Epidermal melanocyte (primary cell): ENCODE data around the gene CAPZB.

ENCODE experiments used
- DNase-seq: peaks from one replicate; pipeline ENCODE4 v3.0.0; 2011; ENCODE audit warnings: low spot score; ENCODE audit not compliant: insufficient read length

The CAPZB gene

DNA sequence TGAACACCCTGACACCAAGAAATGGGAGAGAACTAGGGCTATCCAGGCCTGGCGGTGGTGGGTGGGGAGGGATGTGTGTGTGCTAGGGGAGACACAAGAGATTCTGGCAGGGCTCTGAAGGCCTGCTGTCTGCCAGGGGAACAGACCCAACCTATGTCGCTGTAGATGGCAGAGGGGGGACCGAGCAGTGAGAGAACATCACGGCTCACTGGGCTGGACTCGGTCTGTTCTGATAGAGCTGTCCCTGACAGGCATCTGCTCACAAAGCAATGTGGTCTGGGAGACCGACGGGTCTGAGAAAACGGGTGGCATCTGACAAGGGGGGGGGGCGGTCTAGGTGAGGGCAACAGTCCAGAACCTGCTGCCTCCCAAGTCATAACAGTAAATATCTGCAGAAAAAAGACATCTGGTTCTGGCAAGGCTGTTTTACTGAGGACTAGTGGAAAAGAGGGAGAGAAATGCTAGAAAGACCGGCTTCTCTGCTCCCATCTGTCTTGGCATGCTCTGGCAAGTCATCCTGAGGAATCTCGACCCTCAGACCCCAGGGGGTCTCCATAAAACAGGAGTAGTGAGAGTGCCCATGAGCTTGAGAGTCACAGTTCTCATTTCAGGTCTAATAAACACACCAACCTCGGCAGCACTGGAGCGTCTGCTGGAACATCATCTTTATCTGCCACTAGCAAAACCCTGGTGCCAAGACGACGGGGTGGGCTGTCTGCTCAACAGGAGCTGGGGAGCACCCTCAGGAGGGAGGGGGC lies 136.7 kb downstream of the CAPZB start:
- no peak for DNase-seq

DNA sequence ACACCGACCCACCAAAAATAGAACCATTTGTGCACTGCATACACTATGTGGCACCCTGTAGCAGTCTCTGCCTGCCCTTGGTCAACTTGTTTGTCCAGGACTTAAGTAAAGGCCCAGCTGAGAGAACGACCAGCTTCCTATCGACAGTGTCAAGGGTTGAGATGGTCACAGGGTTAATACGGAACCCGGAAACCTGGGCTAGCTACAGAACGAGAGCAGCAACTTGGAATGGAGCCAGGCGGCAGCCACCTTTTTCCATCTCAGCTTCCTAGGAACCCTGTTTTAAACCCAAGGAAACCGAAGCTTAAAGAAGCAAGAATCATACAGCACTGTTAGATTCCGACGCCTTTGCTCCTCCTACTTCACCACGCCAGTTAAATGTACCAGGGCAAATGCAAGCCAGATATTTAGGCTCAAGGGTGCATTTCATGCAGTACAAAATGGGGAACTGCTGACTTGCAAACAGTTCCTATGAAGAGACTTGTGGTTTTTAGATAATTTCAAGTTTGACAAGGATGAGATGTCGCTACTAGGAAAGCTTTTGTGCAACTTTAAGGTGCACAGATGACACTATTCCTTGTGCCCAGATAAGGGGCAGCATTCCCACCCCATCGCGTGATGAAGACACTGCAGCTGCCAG lies 137.7 kb downstream of the CAPZB start:
- no peak for DNase-seq

DNA sequence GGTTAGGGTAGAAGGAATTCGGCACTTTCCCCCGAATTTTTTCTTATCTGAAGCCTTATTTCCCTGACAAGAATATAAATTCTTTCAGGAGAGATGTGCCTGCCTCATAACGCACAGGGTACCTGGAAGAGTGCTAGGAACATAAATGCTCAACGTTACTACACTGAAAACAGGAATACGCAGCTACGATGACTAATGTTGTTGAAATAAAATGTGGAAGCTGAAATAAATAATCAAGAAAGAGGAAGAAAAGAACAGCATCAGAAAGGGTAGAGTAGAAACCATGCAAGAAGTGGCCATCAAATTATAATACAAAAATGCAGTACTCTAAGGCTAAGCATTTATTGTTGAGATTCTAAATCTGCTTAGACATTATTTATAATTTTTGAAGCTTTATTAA lies 139.3 kb downstream of the CAPZB start:
- DNase-seq = no peak

DNA sequence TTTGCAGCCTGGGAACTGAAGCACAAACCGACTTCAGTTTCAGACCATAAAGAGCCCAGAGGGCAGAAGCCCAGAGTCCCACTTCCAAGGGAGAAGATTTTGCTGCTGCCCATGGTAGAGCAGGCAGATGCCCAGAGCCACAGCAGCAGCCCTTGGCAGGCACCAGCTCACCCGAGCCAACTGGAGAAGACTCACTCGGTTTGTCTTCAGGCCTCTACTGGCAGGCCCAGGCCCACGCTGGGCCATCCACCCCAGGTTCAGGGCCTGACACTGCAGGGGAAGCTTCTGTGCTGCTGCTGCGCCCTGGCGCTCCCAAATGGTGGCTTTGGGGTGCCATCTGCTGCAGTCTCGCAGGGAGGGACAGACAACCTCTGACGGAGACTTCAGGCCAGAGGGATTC lies 139.9 kb downstream of the CAPZB start:
- no peak for DNase-seq

DNA sequence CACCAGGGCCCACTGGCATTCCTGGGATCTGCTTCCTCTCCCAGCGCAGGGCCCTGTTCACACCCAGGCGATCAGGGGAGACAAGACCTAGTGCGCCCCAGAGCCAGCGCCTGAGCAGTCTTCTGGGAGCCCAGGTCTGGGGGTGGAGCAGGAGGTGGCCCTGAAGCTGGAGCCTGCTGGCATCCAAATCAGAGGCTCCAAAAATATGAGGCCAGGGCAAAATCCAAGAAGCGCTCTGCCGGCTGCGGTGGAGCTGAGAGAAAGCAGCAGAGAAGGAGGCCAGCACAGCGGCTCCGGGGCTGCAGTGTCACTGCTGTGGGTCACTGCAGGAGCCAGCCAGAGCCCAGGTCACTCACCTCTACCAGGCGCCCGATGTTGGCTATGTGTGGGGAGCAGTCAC lies 140.5 kb downstream of the CAPZB start:
- DNase-seq = no peak

DNA sequence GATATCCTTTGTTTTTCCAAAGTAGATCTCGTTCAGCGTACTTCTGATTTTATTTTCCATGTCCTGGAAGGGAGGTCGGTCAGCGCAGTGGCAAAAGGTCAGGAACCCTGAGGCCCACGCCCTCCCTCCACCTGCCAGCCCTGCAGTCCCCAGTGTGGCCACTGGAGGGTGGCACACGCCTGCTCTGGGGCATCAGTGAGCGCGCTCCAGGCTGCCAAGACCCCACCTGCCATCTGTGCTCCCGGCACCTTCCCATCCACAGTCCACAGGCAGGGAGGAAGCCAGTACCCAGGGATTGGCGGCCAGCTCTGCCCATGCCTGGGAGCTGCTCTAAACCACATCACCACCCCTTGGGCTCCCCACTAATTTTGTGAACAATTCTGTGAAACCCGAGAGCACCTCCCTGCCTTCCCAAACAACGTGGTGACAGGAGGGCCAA lies 140.9 kb downstream of the CAPZB start:
- DNase-seq = peak; percentile 44

DNA sequence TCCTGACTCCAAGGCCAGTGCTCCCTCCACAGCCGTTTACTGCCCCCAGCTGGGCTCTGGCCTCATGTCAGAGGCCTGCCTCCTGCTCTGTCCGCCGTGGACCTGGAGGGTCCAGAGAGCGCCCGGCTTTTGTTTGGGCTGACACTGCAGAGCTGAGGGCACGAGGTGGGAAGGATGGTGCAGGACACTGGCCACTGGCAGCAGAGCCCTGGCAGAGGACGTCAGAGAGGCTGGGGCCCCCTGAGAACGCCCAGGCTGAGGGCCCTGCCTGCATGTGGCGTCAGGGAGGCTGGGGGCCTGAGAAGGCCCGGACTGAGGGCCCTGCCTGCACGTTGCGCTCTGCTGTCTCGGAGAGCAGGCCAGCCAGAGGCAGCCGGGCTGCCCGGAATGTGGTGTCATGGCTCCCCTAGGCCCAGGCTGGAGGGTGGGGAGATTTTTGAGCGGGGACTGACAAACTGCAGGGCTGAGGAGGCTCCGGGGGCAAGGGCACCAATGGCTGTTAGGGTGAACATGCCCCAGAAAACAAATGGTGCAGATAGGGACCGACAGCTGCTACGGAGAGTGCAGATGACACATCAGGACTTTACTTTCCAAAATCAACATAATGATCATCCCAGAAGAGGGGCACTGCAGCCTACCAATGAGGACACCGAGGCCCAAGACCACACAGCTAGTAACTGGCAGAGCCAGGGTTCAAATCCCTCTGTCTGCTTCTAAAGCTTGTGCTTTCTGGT lies 141.6 kb downstream of the CAPZB start:
- DNase-seq = no peak

DNA sequence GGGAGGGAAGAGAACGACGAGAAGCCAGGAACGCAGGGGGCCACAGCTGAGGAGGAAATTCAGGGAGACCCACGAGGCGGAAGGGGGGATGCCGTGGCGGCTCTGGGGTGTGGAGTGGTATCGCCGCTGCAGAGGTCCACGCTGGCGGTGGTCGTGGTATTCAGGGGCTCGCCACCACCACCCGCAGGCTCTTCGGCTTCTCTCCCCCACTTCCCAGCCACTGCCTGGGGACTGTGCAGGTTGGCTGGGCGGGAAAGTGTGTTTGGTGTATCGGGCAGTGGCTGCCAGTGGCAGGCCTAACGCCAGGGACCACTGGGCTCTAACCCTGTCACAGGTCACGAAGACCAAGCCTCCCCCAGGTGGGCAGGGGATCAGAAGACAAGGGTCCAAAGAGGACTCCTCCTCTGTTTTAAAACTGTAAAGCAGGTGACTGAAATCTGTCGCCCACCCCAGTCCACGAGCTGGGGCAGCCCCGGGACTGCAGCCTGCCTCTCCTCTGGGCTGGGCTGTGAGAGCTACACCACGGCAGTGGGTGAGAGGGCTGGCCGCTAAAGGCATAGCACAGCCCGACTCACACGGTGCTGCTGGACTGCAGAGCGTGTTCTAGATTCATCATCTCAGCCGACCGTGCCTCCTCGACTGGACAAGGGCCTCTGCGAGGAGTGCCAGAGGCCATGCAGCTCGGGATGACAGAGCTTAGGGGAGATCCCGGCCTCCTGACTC lies 142.3 kb downstream of the CAPZB start:
- DNase-seq = no peak

DNA sequence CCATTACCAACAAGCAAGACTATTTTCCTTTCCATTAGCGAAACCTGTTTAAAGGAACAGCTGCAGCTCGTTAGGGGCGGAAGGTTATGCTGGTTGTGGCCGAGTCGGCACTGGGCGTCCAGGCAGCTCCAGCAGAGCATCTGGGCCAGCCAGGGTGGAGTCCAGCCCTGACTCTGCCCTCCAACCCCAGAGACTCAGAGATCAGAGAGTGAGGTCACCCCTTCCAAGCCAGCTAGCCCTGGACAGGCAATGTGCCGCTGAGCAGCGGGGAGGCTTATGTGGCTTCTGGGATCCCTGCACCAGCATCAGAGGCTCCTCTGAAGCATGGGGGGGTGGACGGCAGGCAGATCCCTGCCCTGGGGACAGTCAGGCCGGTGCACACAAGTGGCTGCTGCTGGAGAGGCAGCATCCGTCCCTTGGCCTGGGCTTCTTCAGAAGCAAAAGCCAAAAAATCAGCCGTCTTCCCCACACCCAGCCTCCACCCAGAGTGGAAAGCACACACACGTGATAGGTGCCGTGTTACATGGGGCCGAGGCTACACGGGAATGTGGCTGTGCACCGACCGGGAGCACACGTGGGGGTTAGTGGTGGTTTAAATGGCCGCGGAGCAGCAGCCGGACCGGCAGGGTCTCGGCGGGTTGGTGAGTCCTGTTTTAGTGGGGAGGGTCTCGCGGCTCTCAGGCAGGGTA lies 143.1 kb downstream of the CAPZB start:
- no peak for DNase-seq

DNA sequence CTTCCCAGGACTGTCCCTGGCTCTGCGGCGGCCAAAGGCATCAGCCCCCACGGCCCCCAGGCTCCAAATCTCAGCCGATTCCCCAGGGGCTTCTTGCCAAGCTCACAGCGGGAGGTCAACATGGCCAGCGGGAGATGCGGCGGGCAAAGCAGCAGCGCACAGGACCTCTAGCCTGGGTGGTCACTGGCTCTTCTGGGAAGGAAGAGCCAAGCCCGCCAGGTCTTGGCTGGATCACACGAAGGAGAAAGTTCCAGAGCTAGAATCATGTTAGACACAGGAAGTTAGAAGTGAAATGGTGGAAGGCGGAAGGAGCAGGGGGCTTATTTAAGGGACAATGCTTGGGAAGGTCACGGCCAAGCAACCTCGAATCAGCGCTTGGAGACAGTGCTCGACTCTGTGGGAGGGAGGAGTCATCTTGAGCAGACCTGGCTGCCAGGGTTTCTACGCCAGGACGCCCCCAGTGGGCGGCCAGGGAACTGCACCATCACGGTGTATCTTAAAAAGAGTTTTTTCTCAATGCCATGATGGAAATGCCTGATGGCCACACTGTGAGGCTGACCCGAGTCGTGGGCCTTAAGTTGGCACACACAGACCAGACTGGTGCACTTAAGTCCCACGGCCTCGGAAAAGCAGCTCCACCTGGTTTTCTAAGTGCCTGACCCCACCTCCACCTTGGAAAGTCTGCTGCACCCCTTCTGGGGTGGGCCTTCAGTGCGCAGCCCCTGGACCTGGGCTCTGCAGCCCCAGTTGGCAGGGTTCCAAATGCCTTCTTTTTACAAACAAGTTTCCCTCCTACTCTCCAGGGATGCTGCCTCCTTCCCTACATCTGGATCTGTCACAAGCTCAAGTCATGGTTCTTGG lies 143.9 kb downstream of the CAPZB start:
- peak; percentile 70 for DNase-seq

DNA sequence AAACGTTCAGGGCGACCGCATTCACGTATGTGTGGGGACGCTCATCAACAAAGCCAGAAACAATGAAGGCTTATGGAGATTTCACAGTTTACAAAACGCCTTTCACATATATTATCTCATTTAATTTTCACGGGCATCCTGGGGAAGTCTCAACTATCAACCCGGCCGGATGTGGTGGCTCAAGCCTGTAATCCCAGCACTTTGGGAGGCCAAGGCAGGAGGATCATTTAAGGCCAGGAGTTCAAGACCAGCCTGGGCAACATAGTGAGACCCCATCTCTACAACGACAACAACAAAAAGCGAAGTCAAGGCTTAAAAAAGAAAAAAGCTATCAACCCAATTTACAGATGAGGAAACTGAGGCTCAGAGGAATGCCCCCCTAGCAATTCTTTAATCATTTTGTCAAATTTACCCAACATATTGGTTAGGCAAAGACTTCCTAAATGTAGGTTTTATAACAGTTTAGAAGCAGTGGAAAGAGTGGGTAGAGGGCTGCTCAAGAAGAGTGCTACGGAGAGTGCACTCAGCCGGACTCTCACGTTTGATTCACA lies 144.9 kb downstream of the CAPZB start:
- DNase-seq = no peak

DNA sequence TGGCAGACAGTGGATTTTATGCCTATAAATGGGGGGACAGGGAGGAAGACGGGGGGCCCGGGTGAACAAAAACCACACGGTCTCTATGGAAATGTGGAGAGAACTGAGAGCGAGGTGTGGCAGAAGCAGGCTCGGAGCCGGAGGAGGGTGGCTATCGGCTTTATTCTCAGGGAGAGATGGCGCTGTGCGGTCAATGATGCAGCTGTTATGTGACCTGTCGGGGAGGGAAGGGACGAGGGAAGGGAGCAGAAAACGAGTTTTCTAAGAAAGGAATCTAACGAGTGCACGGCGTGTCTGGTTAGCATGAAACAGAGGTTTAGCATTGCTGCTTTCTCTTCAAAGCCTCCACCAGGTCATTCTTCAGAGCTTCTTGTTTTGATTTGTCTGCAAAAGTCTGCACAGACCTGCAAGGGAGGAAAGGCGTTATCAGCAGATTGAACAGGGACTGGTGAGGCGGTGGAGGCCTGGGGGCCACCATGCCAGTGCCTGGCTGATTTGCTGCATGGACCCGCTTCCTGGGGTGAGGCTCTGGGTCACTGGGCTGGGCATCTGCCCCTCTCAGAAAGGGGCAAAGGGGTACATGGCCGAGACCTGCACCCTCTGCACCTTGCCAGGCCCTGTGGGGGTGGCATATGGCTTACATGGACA lies 146.0 kb downstream of the CAPZB start:
- DNase-seq = no peak

DNA sequence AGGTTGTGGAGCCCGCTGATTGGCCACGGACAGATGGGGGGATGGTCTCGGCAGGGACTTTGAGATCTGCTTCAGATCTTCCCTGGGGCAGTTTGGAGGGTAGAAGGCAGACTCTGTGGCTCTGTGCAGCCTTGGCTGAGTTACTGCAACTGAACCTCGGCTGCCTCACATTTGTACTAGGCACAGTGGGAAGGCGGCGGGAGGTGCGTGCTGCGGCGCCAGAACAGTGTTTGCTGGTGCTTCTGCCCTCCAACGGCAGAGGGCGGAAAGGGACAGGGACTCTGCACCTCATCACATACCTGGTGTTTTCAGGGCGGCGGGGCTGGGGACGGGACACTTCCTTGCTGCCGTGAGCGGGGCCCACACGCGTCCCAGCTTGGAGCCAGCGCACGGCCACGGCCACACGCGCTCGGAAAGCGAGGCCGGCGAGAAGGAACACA lies 147.0 kb downstream of the CAPZB start:
- no peak for DNase-seq

DNA sequence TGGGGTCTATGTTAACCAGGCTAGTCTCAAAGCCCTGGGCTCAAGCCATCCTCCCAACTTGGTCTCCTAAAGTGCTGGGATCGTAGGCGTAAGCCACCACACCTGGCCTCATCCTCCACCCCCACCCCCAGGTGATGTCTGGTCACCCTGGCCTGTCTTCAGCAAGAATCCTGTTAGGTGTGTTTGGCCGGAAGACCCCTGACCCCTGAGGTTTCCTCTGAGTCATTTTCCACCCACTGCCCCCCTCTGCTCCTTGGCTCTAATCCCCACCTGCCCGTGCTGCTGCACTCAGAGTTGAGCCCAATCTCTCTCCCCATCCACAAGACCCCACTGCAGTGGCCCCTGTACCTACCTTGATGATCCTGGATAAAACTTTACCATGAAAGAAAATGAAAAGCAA lies 148.1 kb downstream of the CAPZB start:
- DNase-seq = no peak

DNA sequence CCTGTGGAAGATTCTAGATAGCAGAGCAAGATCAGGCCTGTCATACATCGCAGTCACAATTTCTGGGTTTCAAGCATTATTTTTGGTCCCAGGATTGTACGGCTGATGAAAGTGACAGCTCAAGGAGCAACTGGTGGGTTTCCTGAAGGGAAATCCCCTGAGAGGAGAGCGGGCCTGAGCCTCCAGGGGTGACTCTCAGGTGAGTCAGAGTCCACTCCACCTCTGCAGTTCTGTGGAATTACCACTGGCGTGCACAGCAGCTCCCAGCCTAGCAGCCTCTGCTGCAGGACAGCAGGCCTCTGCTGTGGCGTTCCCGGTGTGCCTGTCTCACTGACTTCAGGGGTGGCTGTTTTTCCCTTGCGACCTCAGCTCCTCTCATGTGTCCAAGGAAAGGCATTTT lies 148.8 kb downstream of the CAPZB start:
- no peak for DNase-seq

DNA sequence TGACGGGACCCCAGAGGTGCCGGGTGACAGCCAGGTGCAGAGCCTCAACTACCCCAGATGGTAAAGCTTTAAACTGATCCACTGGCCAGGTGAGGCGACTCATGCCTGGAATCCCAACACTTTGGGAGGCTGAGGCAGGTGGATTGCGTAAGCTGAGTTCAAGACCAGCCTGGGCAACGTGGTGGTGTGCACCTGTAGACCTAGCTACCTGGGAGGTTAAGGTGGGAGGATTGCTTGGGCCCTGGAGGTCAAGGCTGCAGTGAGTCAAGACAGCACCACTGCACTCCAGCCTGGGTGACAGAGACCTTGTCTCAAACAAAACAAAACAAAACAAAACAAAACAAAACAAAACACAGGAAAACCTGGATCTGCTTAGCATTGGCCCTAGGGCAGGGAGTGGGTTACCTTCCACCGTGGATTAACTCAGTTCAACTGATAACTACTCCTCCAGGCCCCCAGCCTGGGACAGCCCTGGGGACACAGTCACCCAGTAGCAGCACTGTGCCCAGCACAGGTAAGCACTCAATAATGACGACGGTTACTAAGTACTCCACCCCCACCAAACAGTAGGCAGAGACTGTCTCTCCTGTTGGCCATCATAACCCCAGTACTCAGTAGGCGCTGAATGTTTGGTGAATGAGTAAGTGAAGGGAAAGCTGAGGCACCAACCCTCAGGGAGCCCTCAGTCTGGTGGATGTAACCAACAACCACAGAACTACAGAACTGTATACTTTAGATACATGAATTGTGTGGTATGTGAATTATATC lies 151.6 kb downstream of the CAPZB start:
- no peak for DNase-seq

DNA sequence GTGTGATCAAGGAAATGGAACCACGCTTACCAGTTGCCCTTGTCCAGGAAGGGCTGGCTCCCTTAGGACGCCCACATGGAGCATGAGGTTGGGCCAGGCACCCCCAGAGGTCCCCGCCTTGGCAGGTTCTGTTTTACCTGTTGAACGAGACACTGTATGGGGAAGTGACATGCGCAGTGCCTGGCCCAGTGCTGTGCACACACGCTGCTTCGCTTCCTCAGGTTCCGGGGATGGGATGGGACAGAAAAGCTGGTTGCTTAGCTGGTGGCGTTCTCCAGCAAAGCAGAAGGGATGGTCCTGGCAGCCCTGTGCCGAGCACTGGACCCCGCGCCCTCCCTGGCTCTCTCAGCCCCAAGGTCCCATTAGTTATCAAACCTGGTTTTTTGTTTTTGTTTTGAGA lies 152.5 kb downstream of the CAPZB start:
- DNase-seq = no peak

DNA sequence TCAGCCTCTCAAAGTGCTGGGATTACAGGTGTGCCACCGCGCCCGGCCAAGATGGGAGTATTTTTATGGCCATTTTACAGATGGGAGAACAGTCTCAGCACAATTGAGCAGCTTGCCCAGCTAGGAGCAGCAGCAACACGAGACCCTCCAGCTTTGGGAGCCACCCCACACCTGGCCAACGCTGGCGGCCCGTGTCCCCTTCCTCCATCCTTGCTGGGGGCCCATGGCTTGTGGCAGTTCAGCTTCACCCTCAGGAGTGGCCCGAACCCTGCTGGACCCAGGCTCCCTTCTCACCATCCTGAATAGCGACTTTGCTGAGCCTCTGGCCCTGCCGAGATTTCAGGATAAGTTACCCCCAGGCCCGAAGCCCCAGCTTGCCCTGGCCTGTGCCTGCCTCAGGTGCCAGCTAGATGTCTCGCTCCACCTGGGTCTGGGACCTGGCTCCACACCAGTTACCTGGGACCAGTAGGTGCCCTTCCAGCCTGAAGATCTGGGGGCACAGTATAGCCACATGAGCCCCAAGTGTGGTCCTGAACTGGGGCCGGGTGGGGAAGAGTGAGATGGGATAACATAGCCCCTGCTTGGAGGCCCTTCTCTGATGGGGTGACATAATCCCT lies 154.0 kb downstream of the CAPZB start:
- no peak for DNase-seq
